H9 (cell line): ENCODE data around the gene IGFBP4. TPM values are rescaled to one million over a fixed set of nuclear protein-coding genes. Genes with fewer than 3 reads are reported as not detected.

Experiments
- DNase-seq: peaks from one replicate; pipeline ENCODE4 v3.0.0-alpha.2; 2017
- H2AFZ ChIP-seq: one replicate; pipeline ENCODE4 v1.6.1; 2013; ENCODE audit warnings: mild to moderate bottlenecking, low read length, control low read depth, moderate library complexity
- H2AK5ac ChIP-seq: 2 replicates; pipeline ENCODE4 v1.6.1; 2013; ENCODE audit warnings: low read length, control low read depth, mixed read lengths; ENCODE audit not compliant: insufficient read length
- H2BK120ac ChIP-seq: one replicate; pipeline ENCODE4 v1.6.1; 2013; ENCODE audit warnings: low read depth, mild to moderate bottlenecking, low read length, control low read depth, inconsistent platforms; ENCODE audit not compliant: poor library complexity, severe bottlenecking
- H2BK12ac ChIP-seq: 2 replicates; pipeline ENCODE4 v1.6.1; 2013; ENCODE audit warnings: low read length, control low read depth, mixed read lengths, low read depth; ENCODE audit not compliant: insufficient read length
- H2BK15ac ChIP-seq: 2 replicates; pipeline ENCODE4 v1.6.1; 2013; ENCODE audit warnings: low read depth, low read length, control low read depth
- H2BK20ac ChIP-seq: one replicate; pipeline ENCODE4 v1.6.1; 2013; ENCODE audit warnings: low read depth, mild to moderate bottlenecking, low read length, control low read depth, inconsistent platforms; ENCODE audit not compliant: poor library complexity, severe bottlenecking
- H2BK5ac ChIP-seq: 2 replicates; pipeline ENCODE4 v1.6.1; 2013; ENCODE audit warnings: low read length, control low read depth, mixed read lengths; ENCODE audit not compliant: insufficient read length
- H3K14ac ChIP-seq: 2 replicates; pipeline ENCODE4 v1.6.1; 2013; ENCODE audit warnings: low read length, control low read depth; ENCODE audit not compliant: insufficient read depth
- H3K18ac ChIP-seq: 2 replicates; pipeline ENCODE4 v1.6.1; 2013; ENCODE audit warnings: low read depth, mild to moderate bottlenecking, mixed read lengths, low read length, control low read depth; ENCODE audit not compliant: insufficient read length
- H3K23ac ChIP-seq: 2 replicates; pipeline ENCODE4 v1.6.1; 2013; ENCODE audit warnings: low read length, control low read depth, mixed read lengths, low read depth; ENCODE audit not compliant: insufficient read length
- H3K23me2 ChIP-seq: 2 replicates; pipeline ENCODE4 v1.6.1; 2013; ENCODE audit warnings: low read depth, mild to moderate bottlenecking, mixed read lengths, low read length, control low read depth; ENCODE audit not compliant: insufficient read length, poor library complexity, severe bottlenecking
- H3K27ac ChIP-seq: 2 replicates; pipeline ENCODE4 v1.5.1; 2013; ENCODE audit warnings: low read length, control low read depth, mixed read lengths, low read depth; ENCODE audit not compliant: insufficient read length
- H3K27me3 ChIP-seq: 2 replicates; pipeline ENCODE4 v1.6.1; 2013; ENCODE audit warnings: low read length, control low read depth, inconsistent platforms; ENCODE audit not compliant: insufficient read depth
- H3K4ac ChIP-seq: 2 replicates; pipeline ENCODE4 v1.6.1; 2013; ENCODE audit warnings: low read depth, mild to moderate bottlenecking, control low read depth, inconsistent platforms, low read length, moderate library complexity
- H3K4me1 ChIP-seq: 2 replicates; pipeline ENCODE4 v1.6.1; 2013; ENCODE audit warnings: low read length, control low read depth, inconsistent platforms; ENCODE audit not compliant: insufficient read depth
- H3K4me2 ChIP-seq: 2 replicates; pipeline ENCODE4 v1.6.1; 2013; ENCODE audit warnings: low read length, control low read depth, mixed read lengths; ENCODE audit not compliant: insufficient read length, insufficient read depth
- H3K56ac ChIP-seq: 2 replicates; pipeline ENCODE4 v1.6.1; 2013; ENCODE audit warnings: low read depth, mild to moderate bottlenecking, mixed read lengths, low read length, control low read depth; ENCODE audit not compliant: insufficient read length
- H3K79me1 ChIP-seq: 2 replicates; pipeline ENCODE4 v1.6.1; 2013; ENCODE audit warnings: low read depth, mild to moderate bottlenecking, moderate library complexity, low read length, control low read depth, inconsistent platforms; ENCODE audit not compliant: insufficient read depth, poor library complexity, severe bottlenecking
- H3K79me2 ChIP-seq: 2 replicates; pipeline ENCODE4 v1.6.1; 2013; ENCODE audit warnings: low read length, control low read depth, inconsistent platforms; ENCODE audit not compliant: insufficient read depth
- H3K9ac ChIP-seq: 2 replicates; pipeline ENCODE4 v1.6.1; 2013; ENCODE audit warnings: low read length, control low read depth, mixed read lengths; ENCODE audit not compliant: insufficient read length; ENCODE audit errors: extremely low read depth
- H3K9me3 ChIP-seq: one replicate; pipeline ENCODE4 v1.6.1; 2013; ENCODE audit warnings: low read depth, low read length, inconsistent platforms; ENCODE audit not compliant: control insufficient read depth
- H3T11ph ChIP-seq: one replicate; pipeline ENCODE4 v1.6.1; 2013; ENCODE audit warnings: mild to moderate bottlenecking, low read length, control low read depth, inconsistent platforms
- H4K20me1 ChIP-seq: one replicate; pipeline ENCODE4 v1.6.1; 2013; ENCODE audit not compliant: control insufficient read depth, insufficient read length, insufficient read depth
- H4K5ac ChIP-seq: 2 replicates; pipeline ENCODE4 v1.6.1; 2013; ENCODE audit warnings: low read depth, mild to moderate bottlenecking, mixed read lengths, low read length, control low read depth; ENCODE audit not compliant: insufficient read length
- H4K8ac ChIP-seq: replicated peaks from 2 replicates; pipeline ENCODE4 v1.6.1; 2013; ENCODE audit warnings: low read length, control low read depth, mixed read lengths, low read depth; ENCODE audit not compliant: insufficient read length
- H4K91ac ChIP-seq: 2 replicates; pipeline ENCODE4 v1.6.1; 2013; ENCODE audit warnings: low read depth, mild to moderate bottlenecking, moderate library complexity, mixed read lengths, low read length, control low read depth; ENCODE audit not compliant: insufficient read length
- H3K27ac Mint-ChIP-seq, 3 experiments: 2 replicates in 2 of 3; 3 replicates in 1 of 3; pipeline ENCODE4 v1.8.0; 2020 to 2021; ENCODE audit warnings: mixed read lengths in 3 of 3, mild to moderate bottlenecking in 1 of 3, moderate library complexity in 1 of 3
- H3K27me3 Mint-ChIP-seq: 2 replicates; pipeline ENCODE4 v1.8.0; 2021; ENCODE audit warnings: low read depth, mild to moderate bottlenecking, moderate library complexity, mixed read lengths
- H3K36me3 Mint-ChIP-seq, 3 experiments: 2 replicates in 2 of 3; 3 replicates in 1 of 3; pipeline ENCODE4 v1.8.0; 2020 to 2021; ENCODE audit warnings: low read depth in 3 of 3, mixed read lengths in 3 of 3; ENCODE audit not compliant: insufficient read depth in 1 of 3
- H3K4me1 Mint-ChIP-seq, 2 experiments: 2 replicates each; pipeline ENCODE4 v1.8.0; 2020; ENCODE audit warnings: mixed read lengths in 2 of 2
- H3K4me3 Mint-ChIP-seq, 2 experiments: 2 replicates in 1 of 2; 3 replicates in 1 of 2; pipeline ENCODE4 v1.8.0; 2020 to 2021; ENCODE audit warnings: mild to moderate bottlenecking in 2 of 2, mixed read lengths in 2 of 2, moderate library complexity in 1 of 2
- H3K9me3 Mint-ChIP-seq, 2 experiments: 2 replicates in 1 of 2; 3 replicates in 1 of 2; pipeline ENCODE4 v1.8.0; 2020; ENCODE audit warnings: mild to moderate bottlenecking in 2 of 2, mixed read lengths in 2 of 2, moderate library complexity in 1 of 2
- WGBS: extraction: QIAGEN DNeasy Blood & Tissue Kit; methylation state at CpG from one replicate; pipeline ENCODE4 v1.1.7; 2013; ENCODE audit warnings: missing lambda C conversion rate, low lambda C conversion rate, mixed read lengths; ENCODE audit not compliant: insufficient read length; ENCODE audit errors: extremely low coverage; 5-methylcytosine and 5-hydroxymethylcytosine counted together
- total RNA-seq: library from RNA; stranded (reverse); gene quantifications from 2 replicates; pipeline ENCODE4 v1.2.1, GENCODE V29; 2021
- TF ChIP-seq, protein P1 (sequence below): fragments of 200-600 bp; sonication (generic); conservative IDR thresholded peaks from 3 replicates; pipeline ENCODE4 v1.8.0; 2021; ENCODE audit warnings: antibody characterized with exemption, mild to moderate bottlenecking

IGFBP4 gene
- total RNA-seq, 1 experiment from 2014 or later, result 49.9 TPM

DNA sequence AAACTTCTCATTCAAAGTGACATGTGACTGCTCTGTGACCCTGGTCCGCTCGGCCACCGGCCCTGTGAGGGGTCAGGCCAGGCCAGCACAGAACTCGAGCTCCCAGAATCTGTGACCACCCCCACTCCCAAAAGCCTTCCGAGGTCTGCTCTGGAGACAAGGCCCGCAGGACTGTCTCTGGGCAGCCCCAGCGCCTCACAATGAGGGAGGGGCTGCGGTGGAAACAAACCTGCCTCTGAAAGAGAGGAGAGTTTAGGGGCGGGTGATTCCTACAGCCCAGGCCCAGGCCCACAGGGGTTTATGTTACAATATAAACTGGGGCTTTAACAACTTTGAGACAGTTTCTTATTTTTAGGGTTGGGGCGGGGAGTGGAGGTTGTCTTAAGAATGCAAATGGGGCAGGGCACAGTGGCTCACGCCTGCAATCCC is 19.9 kb downstream of the IGFBP4 start:
- H2BK5ac ChIP-seq, result no peak overlapping the region
- H3K27me3 ChIP-seq, result no peaks in the 10 kb centered on the region
- no peak overlapping the region for H2BK12ac ChIP-seq
- H3K4ac ChIP-seq, result no peak overlapping the region
- peak overlapping the region; percentile 79 for H3K14ac ChIP-seq
- H3K4me1 ChIP-seq, result peaks cover 6% of the 10 kb centered on the region; the same call in 1 of the 2 replicates
- Mint-ChIP-seq H3K27me3 (peaks cover 3% of the 10 kb centered on the region; the same call in 1 of the 2 replicates), H3K9me3 (peaks cover 2 to 3% of the 10 kb centered on the region in 2 experiments; a peak in 1 of 5 replicates), H3K4me3 (no peak overlapping the region), H3K36me3 (no peaks in the 10 kb centered on the region; a peak in 1 of 7 replicates), H3K4me1 (peaks cover 37 to 50% of the 10 kb centered on the region in 2 experiments), H3K27ac (peak overlapping the region; percentile 13 to 58 (median 43); a peak in 4 of 7 replicates)
- H2AK5ac ChIP-seq, result no peak overlapping the region
- H3K79me2 ChIP-seq, result no peaks in the 10 kb centered on the region
- H3T11ph ChIP-seq, result no peak overlapping the region
- TF ChIP-seq, protein P1, sequence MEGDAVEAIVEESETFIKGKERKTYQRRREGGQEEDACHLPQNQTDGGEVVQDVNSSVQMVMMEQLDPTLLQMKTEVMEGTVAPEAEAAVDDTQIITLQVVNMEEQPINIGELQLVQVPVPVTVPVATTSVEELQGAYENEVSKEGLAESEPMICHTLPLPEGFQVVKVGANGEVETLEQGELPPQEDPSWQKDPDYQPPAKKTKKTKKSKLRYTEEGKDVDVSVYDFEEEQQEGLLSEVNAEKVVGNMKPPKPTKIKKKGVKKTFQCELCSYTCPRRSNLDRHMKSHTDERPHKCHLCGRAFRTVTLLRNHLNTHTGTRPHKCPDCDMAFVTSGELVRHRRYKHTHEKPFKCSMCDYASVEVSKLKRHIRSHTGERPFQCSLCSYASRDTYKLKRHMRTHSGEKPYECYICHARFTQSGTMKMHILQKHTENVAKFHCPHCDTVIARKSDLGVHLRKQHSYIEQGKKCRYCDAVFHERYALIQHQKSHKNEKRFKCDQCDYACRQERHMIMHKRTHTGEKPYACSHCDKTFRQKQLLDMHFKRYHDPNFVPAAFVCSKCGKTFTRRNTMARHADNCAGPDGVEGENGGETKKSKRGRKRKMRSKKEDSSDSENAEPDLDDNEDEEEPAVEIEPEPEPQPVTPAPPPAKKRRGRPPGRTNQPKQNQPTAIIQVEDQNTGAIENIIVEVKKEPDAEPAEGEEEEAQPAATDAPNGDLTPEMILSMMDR, result no peak
- H3K27ac ChIP-seq, result no peak overlapping the region
- no peak overlapping the region for H3K23ac ChIP-seq
- H4K5ac ChIP-seq, result no peak overlapping the region
- H3K9me3 ChIP-seq, result no peaks in the 10 kb centered on the region
- H4K20me1 ChIP-seq, result no peaks in the 10 kb centered on the region
- no peaks in the 10 kb centered on the region for H3K23me2 ChIP-seq
- DNase-seq, result no peak
- no peaks in the 10 kb centered on the region for H3K79me1 ChIP-seq
- H2BK20ac ChIP-seq, result no peak overlapping the region
- no peak overlapping the region for H3K56ac ChIP-seq
- no peak overlapping the region for H3K18ac ChIP-seq
- no peak overlapping the region for H3K9ac ChIP-seq
- no peak overlapping the region for H2BK120ac ChIP-seq
- WGBS, result no CpG with 5 or more reads among the region's 11 CpGs
- no peak overlapping the region for H4K8ac ChIP-seq
- H2AFZ ChIP-seq, result no peak overlapping the region
- H4K91ac ChIP-seq, result no peak overlapping the region
- H2BK15ac ChIP-seq, result no peak overlapping the region
- no peak overlapping the region for H3K4me2 ChIP-seq
